GM23248 (cell line): ENCODE results near the gene ACSF3.

Source experiments
- EZH2 ChIP-seq: fragments of 200-600 bp; sonication (generic); IDR thresholded peaks from 2 replicates; pipeline ENCODE4 v1.6.1; 2018; ENCODE audit warnings: antibody characterized with exemption, mild to moderate bottlenecking; ENCODE audit not compliant: insufficient read depth, poor library complexity, severe bottlenecking
- EZH2phosphoT487 ChIP-seq: fragments of 200-600 bp; sonication (generic); IDR thresholded peaks from 2 replicates; pipeline ENCODE4 v1.6.1; 2018; ENCODE audit warnings: antibody characterized with exemption, moderate library complexity, mild to moderate bottlenecking, low read depth; ENCODE audit not compliant: insufficient read depth

- TF ChIP-seq EZH2 (no peak), EZH2phosphoT487 (no peak)
Measured at GRCh38 chr16:89142474-89143195, 49.0 kb downstream of the ACSF3 start.
